ENCODE measurements around the gene BACE2.

DNA sequence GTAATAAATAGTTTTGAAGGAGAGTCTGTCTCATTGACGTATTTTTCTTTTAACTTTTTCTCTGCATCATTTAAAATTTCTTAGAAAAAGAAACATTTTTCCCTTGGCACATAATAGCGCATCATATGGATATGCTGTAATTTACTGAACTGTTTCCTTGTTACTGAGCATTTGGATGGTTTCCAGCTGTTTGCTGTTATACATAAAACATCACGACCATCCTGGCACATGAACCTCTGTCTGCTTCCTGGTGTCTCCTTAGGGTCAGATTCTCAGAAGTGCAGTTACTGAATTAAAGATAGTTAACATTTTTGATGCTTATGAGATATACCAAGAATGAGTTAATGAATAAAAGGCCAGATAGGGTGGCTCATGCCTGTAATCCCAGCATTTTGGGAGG lies 67.2 kb downstream of the BACE2 start:
- TF ChIP-seq EZH2 (IDR thresholded peaks at IDR 0.05; ENCODE audit: borderline replicate concordance, low read length): no peak
- TF ChIP-seq, protein P1, sequence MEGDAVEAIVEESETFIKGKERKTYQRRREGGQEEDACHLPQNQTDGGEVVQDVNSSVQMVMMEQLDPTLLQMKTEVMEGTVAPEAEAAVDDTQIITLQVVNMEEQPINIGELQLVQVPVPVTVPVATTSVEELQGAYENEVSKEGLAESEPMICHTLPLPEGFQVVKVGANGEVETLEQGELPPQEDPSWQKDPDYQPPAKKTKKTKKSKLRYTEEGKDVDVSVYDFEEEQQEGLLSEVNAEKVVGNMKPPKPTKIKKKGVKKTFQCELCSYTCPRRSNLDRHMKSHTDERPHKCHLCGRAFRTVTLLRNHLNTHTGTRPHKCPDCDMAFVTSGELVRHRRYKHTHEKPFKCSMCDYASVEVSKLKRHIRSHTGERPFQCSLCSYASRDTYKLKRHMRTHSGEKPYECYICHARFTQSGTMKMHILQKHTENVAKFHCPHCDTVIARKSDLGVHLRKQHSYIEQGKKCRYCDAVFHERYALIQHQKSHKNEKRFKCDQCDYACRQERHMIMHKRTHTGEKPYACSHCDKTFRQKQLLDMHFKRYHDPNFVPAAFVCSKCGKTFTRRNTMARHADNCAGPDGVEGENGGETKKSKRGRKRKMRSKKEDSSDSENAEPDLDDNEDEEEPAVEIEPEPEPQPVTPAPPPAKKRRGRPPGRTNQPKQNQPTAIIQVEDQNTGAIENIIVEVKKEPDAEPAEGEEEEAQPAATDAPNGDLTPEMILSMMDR (conservative IDR thresholded peaks at IDR 0.05 in 1 of 2, IDR thresholded peaks at IDR 0.05 in 1 of 2; ENCODE audit: extremely low read depth in 1 of 2, insufficient read depth in 1 of 2, low read depth in 1 of 2, low read length in 2 of 2): no peak

Measured in mammary epithelial cell (primary cell).